ENCODE measurements around the gene FOCAD. TPM values are rescaled to one million over a fixed set of nuclear protein-coding genes. Genes with fewer than 3 reads are reported as not detected.
A peak's percentile ranks its signal among the peaks of the same experiment; 100 is the strongest.

The FOCAD gene
- total RNA-seq, 4 donors from 2014 or later, result 13.9 to 31.2 (median 22.0) TPM

GRCh38 chr9:20929276-20929675 is 245.2 kb downstream of the FOCAD start:
- 76 to 78% methylated on average over 5 of the region's 5 CpGs for WGBS, 2 donors
- intact Hi-C loops (cut with DNase I; ENCODE audit: low total_unique reads), result no loop called here
- no peak overlapping the region for H3K4me3 ChIP-seq (ENCODE audit: low read depth, poor library complexity, severe bottlenecking)
- TF ChIP-seq CTCF (IDR thresholded peaks at IDR 0.05), result no peak
- no peak for TF ChIP-seq POLR2A (IDR thresholded peaks at IDR 0.05)
- no peak for DNase-seq (ENCODE audit: low spot score in 2 of 2)

GRCh38 chr9:20930836-20931235 is 246.8 kb downstream of the FOCAD start:
- WGBS, 2 donors, result 68 to 81% methylated on average over 1 of the region's 1 CpG

GRCh38 chr9:20940447-20941173 is 256.6 kb downstream of the FOCAD start:
- TF ChIP-seq CTCF (IDR thresholded peaks at IDR 0.05) (no peak), POLR2A (IDR thresholded peaks at IDR 0.05) (no peak)
- intact Hi-C loops (cut with DNase I; ENCODE audit: low total_unique reads), result loop anchor here (5.0 to 10.0 kb wide), 2 partner anchors 162 to 316 kb away; partner anchors contain the start of gene MLLT3
- H3K4me3 ChIP-seq (ENCODE audit: low read depth, poor library complexity, severe bottlenecking), result no peak overlapping the region
- no peak for DNase-seq (ENCODE audit: low spot score in 2 of 2)
- WGBS, 2 donors, result 63% methylated on average over 3 of the region's 3 CpGs

More at GRCh38 chr9:20930836-20931235, 246.8 kb downstream of the FOCAD start:
- no peak overlapping the region for H3K4me3 ChIP-seq (ENCODE audit: low read depth, poor library complexity, severe bottlenecking)
- intact Hi-C loops (cut with DNase I; ENCODE audit: low total_unique reads), result no loop called here
- TF ChIP-seq POLR2A (IDR thresholded peaks at IDR 0.05) (no peak), CTCF (IDR thresholded peaks at IDR 0.05) (no peak)
- no peak for DNase-seq (ENCODE audit: low spot score in 2 of 2)

- peak in 1 of 2 donors; percentile 32 for DNase-seq (ENCODE audit: low spot score in 2 of 2)
- WGBS, 2 donors, result 5 to 6% methylated on average over 7 of the region's 7 CpGs
- intact Hi-C loops (cut with DNase I; ENCODE audit: low total_unique reads), result loop anchor here (5.0 to 10.0 kb wide), 2 partner anchors 161 to 316 kb away; partner anchors contain the start of gene MLLT3
- H3K4me3 ChIP-seq (ENCODE audit: low read depth, poor library complexity, severe bottlenecking), result no peak overlapping the region
- TF ChIP-seq CTCF (IDR thresholded peaks at IDR 0.05) (no peak), POLR2A (IDR thresholded peaks at IDR 0.05) (no peak)
Measured at GRCh38 chr9:20941174-20941690, 257.2 kb downstream of the FOCAD start.

GRCh38 chr9:20944507-20944906 is 260.4 kb downstream of the FOCAD start:
- intact Hi-C loops (cut with DNase I; ENCODE audit: low total_unique reads), result loop anchor here (5.0 to 10.0 kb wide), 2 partner anchors 158 to 320 kb away; partner anchors contain the start of gene MLLT3
- no peak overlapping the region for H3K4me3 ChIP-seq (ENCODE audit: low read depth, poor library complexity, severe bottlenecking)
- TF ChIP-seq POLR2A (IDR thresholded peaks at IDR 0.05) (no peak), CTCF (IDR thresholded peaks at IDR 0.05) (no peak)
- DNase-seq (ENCODE audit: low spot score in 2 of 2), result no peak
- 81 to 86% methylated on average over 10 of the region's 10 CpGs for WGBS, 2 donors
